Activated CD4-positive, alpha-beta T cell treated with anti-CD3 and anti-CD28 coated beads, Interleukin-2, amount 50 U/mL, for 48 hours (primary cell): ENCODE results near the gene MARCHF3.
A peak's percentile ranks its signal among the peaks of the same experiment; 100 is the strongest.
"Not testable (repeated sequence)": the region's sequence is repeated elsewhere in the genome, so short reads cannot be mapped to it uniquely, and the experiment has no call there.

Experiments used
- DNase-seq, 2 experiments: peaks; one replicate each; pipeline ENCODE4 v3.0.0-alpha.2; 2020

MARCHF3 gene

DNA sequence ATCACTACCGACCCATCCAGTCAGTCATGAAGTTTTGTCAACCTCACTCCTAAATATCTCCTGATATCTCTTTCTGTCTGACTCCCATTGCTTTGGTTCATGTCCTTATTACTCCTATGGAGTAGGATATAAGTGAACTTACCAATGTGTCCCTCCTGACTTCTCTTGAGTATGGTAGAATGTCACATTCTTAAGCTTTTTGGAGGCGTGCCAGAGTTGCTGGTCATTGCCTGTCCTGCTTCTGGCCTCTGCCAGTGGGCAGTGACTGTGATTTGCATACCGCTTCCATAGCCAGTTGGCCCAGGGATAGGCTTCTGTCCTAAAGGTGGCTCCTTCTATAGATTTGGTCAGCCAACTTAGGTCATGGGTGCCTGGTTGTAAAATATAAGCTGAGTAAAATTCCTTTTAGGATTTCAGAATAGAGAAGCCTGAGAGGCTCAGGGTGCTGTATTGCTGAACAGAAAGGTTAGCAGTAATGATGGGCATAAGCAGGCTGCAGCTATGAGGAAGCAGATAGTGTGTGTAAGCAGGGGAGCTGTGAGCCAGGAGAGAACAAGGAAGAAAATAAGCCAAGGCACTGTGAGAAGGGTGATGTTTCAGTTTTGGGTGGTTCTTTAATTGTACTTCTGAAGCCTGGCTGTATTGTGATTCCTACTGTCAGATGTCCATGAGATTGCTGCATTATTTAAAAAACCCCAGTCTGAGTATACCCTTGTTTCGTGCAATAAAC lies 16.1 kb upstream of the MARCHF3 start:
- DNase-seq: no peak

- DNase-seq: no peak
Observed at GRCh38 chr5:127042593-127042992, 12.2 kb upstream of the MARCHF3 start.

GRCh38 chr5:127041571-127041970 lies 11.2 kb upstream of the MARCHF3 start:
- DNase-seq: no peak

- DNase-seq: no peak
Observed at GRCh38 chr5:127040796-127041520, 10.6 kb upstream of the MARCHF3 start.

- no peak for DNase-seq
Observed at GRCh38 chr5:127038550-127038949, 8.2 kb upstream of the MARCHF3 start.

DNA sequence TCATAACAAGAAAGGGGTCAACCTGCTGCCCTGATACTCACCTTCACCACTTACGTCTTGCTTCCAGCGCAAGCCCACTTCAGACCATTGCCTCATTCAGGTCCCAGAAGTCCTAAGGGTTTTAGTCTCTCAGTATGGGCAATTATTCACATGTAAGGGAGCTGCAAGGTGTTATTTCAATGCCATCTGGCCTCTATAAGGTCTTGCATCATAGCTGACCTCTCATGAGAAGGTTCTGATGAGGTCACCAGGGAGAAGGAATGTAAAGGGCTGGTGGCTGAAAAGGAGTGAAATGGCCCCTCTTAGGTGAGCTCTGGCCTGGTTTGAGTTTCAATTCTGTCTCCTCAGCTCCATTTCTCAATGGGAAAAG lies 1.5 kb upstream of the MARCHF3 start:
- no peak for DNase-seq

DNA sequence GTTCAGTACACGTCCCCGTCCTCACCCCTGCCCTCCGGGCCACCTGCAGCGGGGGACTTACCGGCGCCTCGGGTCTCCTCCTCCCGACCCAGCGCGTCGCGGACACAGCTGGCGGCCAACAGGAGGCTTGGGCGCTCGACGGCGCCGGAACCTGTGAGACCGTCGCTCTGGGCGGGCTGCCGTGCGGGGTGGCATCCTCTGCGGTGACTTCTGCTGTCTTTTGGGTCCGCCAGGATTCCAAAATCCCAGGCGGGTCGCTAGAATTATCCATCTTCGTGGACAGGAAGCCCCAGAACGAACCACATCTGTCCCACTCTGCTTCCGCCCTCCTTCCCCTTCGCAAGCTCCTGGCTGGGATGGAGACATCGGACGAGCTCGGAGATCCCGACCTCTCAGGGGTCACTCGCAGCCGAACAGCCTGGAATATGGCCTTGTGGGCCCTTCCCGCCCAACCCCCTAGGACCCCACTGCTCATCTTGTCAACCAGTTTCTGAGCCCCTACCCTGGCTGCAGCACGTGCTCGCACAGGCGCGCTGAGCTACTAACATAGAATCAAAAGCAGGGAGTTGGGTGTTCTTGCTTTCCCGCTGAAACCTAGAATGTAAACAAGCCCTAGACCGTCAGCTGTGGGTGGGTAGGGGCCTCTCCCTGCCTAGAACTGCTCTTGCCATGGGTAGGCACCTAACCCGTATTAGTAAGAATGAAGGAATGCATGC lies 947 bp upstream of the MARCHF3 start:
- DNase-seq: peak; percentile 16 to 26

- peak; percentile 53 to 61 for DNase-seq
Observed at GRCh38 chr5:127029581-127030258, 638 bp downstream of the MARCHF3 start.

DNA sequence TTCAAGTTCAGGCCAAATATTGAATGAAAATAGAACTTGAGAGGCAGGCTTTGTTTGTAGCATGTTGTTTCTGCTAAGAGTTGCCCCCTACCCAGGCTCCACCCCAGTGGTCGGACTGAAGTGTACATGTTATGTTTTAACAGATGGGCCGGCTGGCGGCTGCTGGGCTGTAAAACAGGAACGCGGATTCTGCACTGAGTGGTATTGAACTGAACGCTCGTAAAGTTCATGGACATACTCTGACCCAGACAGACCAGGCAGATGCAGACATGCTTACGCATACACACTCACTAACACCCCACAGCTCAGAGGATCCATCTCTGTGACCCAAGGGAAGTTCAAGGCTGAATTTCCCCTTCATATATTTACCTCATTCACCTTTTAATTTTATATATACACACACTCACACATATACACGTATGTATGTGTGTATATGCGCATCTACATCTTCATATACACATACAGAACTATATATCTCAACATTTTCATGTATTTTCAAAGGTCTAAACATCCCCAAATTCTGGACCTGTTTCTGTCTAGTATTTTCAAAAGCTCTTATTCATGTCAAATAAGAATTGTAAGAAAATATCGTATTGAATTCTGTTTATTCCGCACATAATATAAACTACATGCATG lies 1.4 kb downstream of the MARCHF3 start:
- DNase-seq: no peak

- DNase-seq: no peak
Observed at GRCh38 chr5:127027539-127027938, 2.8 kb downstream of the MARCHF3 start.

- no peak for DNase-seq
Observed at GRCh38 chr5:127026166-127026565, 4.2 kb downstream of the MARCHF3 start.

- no peak for DNase-seq
Observed at GRCh38 chr5:127025467-127025866, 4.9 kb downstream of the MARCHF3 start.

GRCh38 chr5:127024821-127025220 lies 5.5 kb downstream of the MARCHF3 start:
- no peak for DNase-seq

- not testable (repeated sequence) for DNase-seq
Observed at GRCh38 chr5:127023552-127024191, 6.7 kb downstream of the MARCHF3 start.

GRCh38 chr5:127022846-127023245 lies 7.5 kb downstream of the MARCHF3 start:
- DNase-seq: no peak

DNA sequence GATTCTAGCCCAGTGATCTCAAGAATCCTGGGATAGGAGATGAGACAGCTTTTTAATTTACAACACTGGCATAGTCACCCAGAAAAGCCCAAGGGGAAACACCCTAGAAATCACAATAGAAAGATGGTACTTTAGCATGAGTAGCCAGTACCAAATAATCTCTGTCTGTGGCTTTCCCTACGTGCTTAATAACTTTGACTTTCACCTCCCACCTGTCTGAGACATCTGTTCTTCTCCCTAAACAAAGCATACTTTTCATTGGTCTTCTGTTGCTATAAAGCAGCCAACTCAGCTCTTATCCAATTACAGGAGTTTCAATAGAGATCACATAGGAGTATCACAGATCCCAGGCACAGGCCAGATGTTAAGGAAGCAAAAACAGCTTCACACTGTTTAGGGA lies 10.4 kb downstream of the MARCHF3 start:
- DNase-seq: no peak

DNA sequence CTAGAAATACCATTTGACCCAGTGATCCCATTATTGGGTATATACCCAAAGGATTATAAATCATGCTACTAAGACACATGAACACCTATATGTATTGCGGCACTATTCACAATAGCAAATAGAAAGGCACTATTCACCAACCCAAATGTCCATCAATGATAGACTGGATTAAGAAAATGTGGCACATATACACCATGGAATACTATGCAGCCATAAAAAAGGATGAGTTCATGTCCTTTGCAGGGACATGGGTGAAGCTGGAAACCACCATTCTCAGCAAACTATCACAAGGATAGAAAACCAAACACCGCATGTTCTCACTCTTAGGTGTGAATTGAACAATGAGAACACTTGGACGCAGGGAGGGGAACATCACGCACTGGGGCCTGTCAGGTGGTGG lies 13.6 kb downstream of the MARCHF3 start:
- DNase-seq: not testable (repeated sequence)

DNA sequence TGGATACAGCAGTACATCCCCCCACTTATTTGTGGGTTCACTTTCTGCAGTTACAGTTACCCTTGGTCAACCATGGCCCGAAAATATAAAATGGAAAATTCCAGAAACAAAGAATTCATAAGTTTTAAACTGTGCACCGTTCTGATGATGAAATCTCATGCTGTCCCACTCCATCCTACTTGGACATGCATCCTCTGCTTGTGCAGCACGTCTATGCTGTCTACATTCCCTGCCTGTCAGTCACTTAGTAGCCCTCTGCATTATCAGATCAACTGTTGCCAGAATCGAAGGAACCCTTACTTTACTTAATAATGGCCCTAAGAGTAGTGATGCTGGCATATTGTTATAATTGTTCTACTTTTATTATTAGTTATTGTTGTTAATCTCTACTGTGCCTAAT lies 14.6 kb downstream of the MARCHF3 start:
- no peak for DNase-seq

GRCh38 chr5:127014573-127014972 lies 15.8 kb downstream of the MARCHF3 start:
- no peak for DNase-seq

GRCh38 chr5:127013407-127013806 lies 17.0 kb downstream of the MARCHF3 start:
- no peak for DNase-seq

DNA sequence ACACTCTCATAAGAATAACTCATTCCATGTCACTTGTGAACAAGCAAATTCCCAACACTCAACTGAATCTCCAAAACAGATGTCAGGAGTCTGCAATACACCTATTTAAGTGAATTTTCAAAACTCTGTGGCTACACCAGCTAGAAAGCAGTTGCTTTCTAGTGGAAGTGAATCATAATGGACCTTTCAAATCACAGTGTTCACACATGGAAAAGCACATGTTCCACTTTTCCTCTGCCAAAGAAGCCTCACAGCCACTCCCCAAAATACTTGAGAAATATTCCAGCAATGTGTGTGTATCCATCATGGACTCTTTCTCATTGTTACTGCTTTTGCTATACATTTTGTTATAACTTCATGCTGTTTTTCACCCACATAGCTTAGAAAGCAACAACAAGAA lies 17.4 kb downstream of the MARCHF3 start:
- DNase-seq: no peak

- no peak for DNase-seq
Observed at GRCh38 chr5:127011961-127012644, 18.3 kb downstream of the MARCHF3 start.
